Mammary epithelial cell (primary cell): Measurements from ENCODE around the gene LENG1.

ENCODE experiments used
- CTCF ChIP-seq, 2 donors: IDR thresholded peaks in 1 of 2; conservative IDR thresholded peaks in 1 of 2; 2 replicates each; pipeline ENCODE4 v1.5.1; 2011 to 2012; ENCODE audit warnings: inconsistent platforms in 2 of 2, low read length in 2 of 2, mild to moderate bottlenecking in 2 of 2, control low read depth in 1 of 2, low read depth in 1 of 2; ENCODE audit not compliant: insufficient read depth in 1 of 2; ENCODE audit errors: extremely low read depth in 1 of 2
- EZH2 ChIP-seq: IDR thresholded peaks from 2 replicates; pipeline ENCODE4 v1.6.1; 2012; ENCODE audit warnings: low read length, inconsistent platforms, borderline replicate concordance

- TF ChIP-seq CTCF (conservative IDR thresholded peaks at IDR 0.05 in 1 of 2, IDR thresholded peaks at IDR 0.05 in 1 of 2; ENCODE audit: extremely low read depth in 1 of 2, insufficient read depth in 1 of 2, low read depth in 1 of 2, low read length in 2 of 2): no peak
- no peak for TF ChIP-seq EZH2
These were observed 37.0 kb upstream of the LENG1 start for GRCh38 chr19:54196536-54196935.
